ENCODE measurements around the gene KCTD2. TPM values are rescaled to one million over a fixed set of nuclear protein-coding genes. Genes with fewer than 3 reads are reported as not detected.
A peak's percentile ranks its signal among the peaks of the same experiment; 100 is the strongest.

The KCTD2 gene
- total and polyA plus RNA-seq, 2 of the 13 experiments (the other 11 are each of a cell fraction or from before 2014, with no cell fraction given): 28.3 to 32.6 TPM

DNA sequence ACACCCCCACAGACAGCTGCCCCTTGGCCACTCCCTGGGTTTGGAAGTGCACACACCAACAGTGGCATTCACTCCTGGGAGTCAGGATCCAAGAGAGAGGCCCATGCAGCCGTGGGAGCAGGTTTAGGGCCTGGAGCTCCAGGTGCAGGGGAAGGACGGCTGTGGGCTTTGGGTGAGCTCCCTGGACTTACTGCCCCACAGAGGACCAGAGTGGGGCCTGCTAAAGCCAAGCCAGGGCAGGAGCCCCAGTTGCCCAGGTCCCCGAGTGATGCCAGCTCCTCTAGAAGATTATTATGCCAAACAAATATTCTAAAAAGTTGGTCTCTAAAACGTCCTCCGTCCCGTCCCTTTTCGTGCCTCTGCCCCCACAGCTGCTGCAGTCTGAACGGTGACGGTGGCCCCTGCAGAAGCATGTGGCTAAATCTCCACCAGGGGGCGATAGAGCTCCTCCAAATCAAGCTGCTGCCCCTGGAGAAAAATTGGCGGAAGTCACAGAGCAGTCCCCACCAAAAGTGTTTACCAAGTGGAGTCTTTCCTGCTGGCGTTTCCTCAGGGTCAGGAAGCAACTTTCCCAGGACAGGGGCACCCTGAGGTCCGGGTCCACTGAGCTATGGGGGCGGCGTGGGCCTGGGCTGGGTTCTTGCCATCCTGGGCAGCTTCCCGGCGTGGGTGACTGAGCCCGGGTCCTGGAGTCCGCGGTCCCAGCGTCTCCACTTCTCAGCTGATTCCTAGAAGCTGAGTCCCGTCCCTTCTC lies 67.0 kb downstream of the KCTD2 start (continued):
- TF ChIP-seq HNF4G (IDR thresholded peaks at IDR 0.05; ENCODE audit: borderline replicate concordance, low read depth, low read length) (no peak), HNF4G (CRISPR knock-in tag; IDR thresholded peaks at IDR 0.05; ENCODE audit: borderline replicate concordance, low read depth) (no peak), MLLT10 (CRISPR knock-in tag; IDR thresholded peaks at IDR 0.05) (no peak), ZNF235 (CRISPR knock-in tag; IDR thresholded peaks at IDR 0.05; ENCODE audit: borderline replicate concordance) (no peak), MED1 (CRISPR knock-in tag; IDR thresholded peaks at IDR 0.05) (peak; percentile 63; the same call in 1 of the 2 replicates), FOSL1 (CRISPR knock-in tag; IDR thresholded peaks at IDR 0.05; ENCODE audit: borderline replicate concordance) (no peak), SNRNP70 (IDR thresholded peaks at IDR 0.05; ENCODE audit: low read depth, low read length) (no peak), ZSCAN30 (CRISPR knock-in tag; IDR thresholded peaks at IDR 0.05) (no peak), ZNF83 (CRISPR knock-in tag; IDR thresholded peaks at IDR 0.05; ENCODE audit: borderline replicate concordance) (no peak), ZNF652 (CRISPR knock-in tag; IDR thresholded peaks at IDR 0.05; ENCODE audit: borderline replicate concordance, low read depth) (no peak), NR2F2 (IDR thresholded peaks at IDR 0.05; ENCODE audit: borderline replicate concordance, low read depth) (no peak; the same call in 1 of the 2 replicates), ZNF33B (CRISPR knock-in tag; IDR thresholded peaks at IDR 0.05) (no peak), FIP1L1 (IDR thresholded peaks at IDR 0.05; ENCODE audit: borderline replicate concordance, insufficient read depth, low read depth, low read length) (no peak), NR2F1 (CRISPR knock-in tag; IDR thresholded peaks at IDR 0.05) (no peak), ZNF224 (CRISPR knock-in tag; IDR thresholded peaks at IDR 0.05) (no peak; the same call in 1 of the 2 replicates), ZNF230 (CRISPR knock-in tag; IDR thresholded peaks at IDR 0.05) (0 out of 2 replicates have a peak, but pooled peaks have one; percentile 62), TGIF2 (CRISPR knock-in tag; IDR thresholded peaks at IDR 0.05) (no peak), EED (CRISPR knock-in tag; IDR thresholded peaks at IDR 0.05) (no peak), PAF1 (CRISPR knock-in tag; IDR thresholded peaks at IDR 0.05) (no peak), ZNF772 (CRISPR knock-in tag; IDR thresholded peaks at IDR 0.05) (0 out of 2 replicates have a peak, but pooled peaks have one; percentile 54), HMGA1 (CRISPR knock-in tag; conservative IDR thresholded peaks at IDR 0.05) (no peak), RBFOX2 (IDR thresholded peaks at IDR 0.05; ENCODE audit: low read depth, low read length) (no peak), SMYD3 (CRISPR knock-in tag; IDR thresholded peaks at IDR 0.05) (no peak), ZNF17 (CRISPR knock-in tag; IDR thresholded peaks at IDR 0.05) (no peak), SIX1 (CRISPR knock-in tag; IDR thresholded peaks at IDR 0.05; ENCODE audit: borderline replicate concordance) (no peak)
- TF ChIP-seq, protein P1, sequence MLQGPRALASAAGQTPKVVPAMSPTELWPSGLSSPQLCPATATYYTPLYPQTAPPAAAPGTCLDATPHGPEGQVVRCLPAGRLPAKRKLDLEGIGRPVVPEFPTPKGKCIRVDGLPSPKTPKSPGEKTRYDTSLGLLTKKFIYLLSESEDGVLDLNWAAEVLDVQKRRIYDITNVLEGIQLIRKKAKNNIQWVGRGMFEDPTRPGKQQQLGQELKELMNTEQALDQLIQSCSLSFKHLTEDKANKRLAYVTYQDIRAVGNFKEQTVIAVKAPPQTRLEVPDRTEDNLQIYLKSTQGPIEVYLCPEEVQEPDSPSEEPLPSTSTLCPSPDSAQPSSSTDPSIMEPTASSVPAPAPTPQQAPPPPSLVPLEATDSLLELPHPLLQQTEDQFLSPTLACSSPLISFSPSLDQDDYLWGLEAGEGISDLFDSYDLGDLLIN (CRISPR knock-in tag; IDR thresholded peaks at IDR 0.05; ENCODE audit: borderline replicate concordance): no peak
- TF ChIP-seq, protein P2, sequence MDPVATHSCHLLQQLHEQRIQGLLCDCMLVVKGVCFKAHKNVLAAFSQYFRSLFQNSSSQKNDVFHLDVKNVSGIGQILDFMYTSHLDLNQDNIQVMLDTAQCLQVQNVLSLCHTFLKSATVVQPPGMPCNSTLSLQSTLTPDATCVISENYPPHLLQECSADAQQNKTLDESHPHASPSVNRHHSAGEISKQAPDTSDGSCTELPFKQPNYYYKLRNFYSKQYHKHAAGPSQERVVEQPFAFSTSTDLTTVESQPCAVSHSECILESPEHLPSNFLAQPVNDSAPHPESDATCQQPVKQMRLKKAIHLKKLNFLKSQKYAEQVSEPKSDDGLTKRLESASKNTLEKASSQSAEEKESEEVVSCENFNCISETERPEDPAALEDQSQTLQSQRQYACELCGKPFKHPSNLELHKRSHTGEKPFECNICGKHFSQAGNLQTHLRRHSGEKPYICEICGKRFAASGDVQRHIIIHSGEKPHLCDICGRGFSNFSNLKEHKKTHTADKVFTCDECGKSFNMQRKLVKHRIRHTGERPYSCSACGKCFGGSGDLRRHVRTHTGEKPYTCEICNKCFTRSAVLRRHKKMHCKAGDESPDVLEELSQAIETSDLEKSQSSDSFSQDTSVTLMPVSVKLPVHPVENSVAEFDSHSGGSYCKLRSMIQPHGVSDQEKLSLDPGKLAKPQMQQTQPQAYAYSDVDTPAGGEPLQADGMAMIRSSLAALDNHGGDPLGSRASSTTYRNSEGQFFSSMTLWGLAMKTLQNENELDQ (CRISPR knock-in tag; IDR thresholded peaks at IDR 0.05; ENCODE audit: borderline replicate concordance): no peak

Measured in HepG2 (cell line).